Renal pelvis (tissue), 4 donors: ENCODE data around the gene ARID5A. TPM values are rescaled to one million over a fixed set of nuclear protein-coding genes. Genes with fewer than 3 reads are reported as not detected.
"Not testable (repeated sequence)": the region's sequence is repeated elsewhere in the genome, so short reads cannot be mapped to it uniquely, and the experiment has no call there.

Experiments
- DNase-seq: peaks from one replicate; pipeline ENCODE4 v3.0.0-alpha.2; 2013
- polyA plus RNA-seq, 3 donors: library from polyadenylated mRNA; unstranded; fragments of 120-200 nt; gene quantifications; one replicate each; pipeline ENCODE4 v1.2.1, GENCODE V29; 2013; ENCODE audit not compliant: insufficient read length in 3 of 3

The ARID5A gene
- polyA plus RNA-seq, 3 donors, result 4.5 to 5.4 (median 5.2) TPM

GRCh38 chr2:96555146-96555610, 18.6 kb downstream of the ARID5A start:
- DNase-seq, result no peak

GRCh38 chr2:96556441-96557330, 20.1 kb downstream of the ARID5A start:
- DNase-seq, result no peak

GRCh38 chr2:96557421-96557820, 20.9 kb downstream of the ARID5A start:
- not testable (repeated sequence) for DNase-seq

- no peak for DNase-seq
Measured at GRCh38 chr2:96558061-96558460, 21.5 kb downstream of the ARID5A start.

- no peak for DNase-seq
Measured at GRCh38 chr2:96558485-96558884, 21.9 kb downstream of the ARID5A start.

- DNase-seq, result no peak
Measured at GRCh38 chr2:96564026-96564425, 27.5 kb downstream of the ARID5A start.

GRCh38 chr2:96564563-96564962, 28.0 kb downstream of the ARID5A start:
- no peak for DNase-seq

GRCh38 chr2:96565111-96565510, 28.6 kb downstream of the ARID5A start:
- no peak for DNase-seq

- DNase-seq, result no peak
Measured at GRCh38 chr2:96568094-96568493, 31.5 kb downstream of the ARID5A start.

- no peak for DNase-seq
Measured at GRCh38 chr2:96574364-96574763, 37.8 kb downstream of the ARID5A start.

- no peak for DNase-seq
Measured at GRCh38 chr2:96575785-96576456, 39.4 kb downstream of the ARID5A start.

GRCh38 chr2:96577501-96577900, 40.9 kb downstream of the ARID5A start:
- no peak for DNase-seq

GRCh38 chr2:96578731-96579130, 42.2 kb downstream of the ARID5A start:
- no peak for DNase-seq

- no peak for DNase-seq
Measured at GRCh38 chr2:96579422-96579821, 42.9 kb downstream of the ARID5A start.

- DNase-seq, result no peak
Measured at GRCh38 chr2:96580771-96581170, 44.2 kb downstream of the ARID5A start.

- DNase-seq, result no peak
Measured at GRCh38 chr2:96584017-96584416, 47.5 kb downstream of the ARID5A start.

- no peak for DNase-seq
Measured at GRCh38 chr2:96587843-96588242, 51.3 kb downstream of the ARID5A start.

GRCh38 chr2:96591054-96591453, 54.5 kb downstream of the ARID5A start:
- DNase-seq, result no peak

GRCh38 chr2:96591494-96591893, 54.9 kb downstream of the ARID5A start:
- no peak for DNase-seq

- no peak for DNase-seq
Measured at GRCh38 chr2:96594282-96594681, 57.7 kb downstream of the ARID5A start.

GRCh38 chr2:96594691-96595152, 58.2 kb downstream of the ARID5A start:
- no peak for DNase-seq

- no peak for DNase-seq
Measured at GRCh38 chr2:96596596-96596995, 60.0 kb downstream of the ARID5A start.

GRCh38 chr2:96599941-96600340, 63.4 kb downstream of the ARID5A start:
- no peak for DNase-seq
